HG03571 (cell line): ENCODE results near the gene CPHXL.

Experiments
- ATAC-seq: cut with Tn5 transposase; IDR thresholded peaks from one replicate; pipeline ENCODE4 v1.9.1; 2021; ENCODE audit not compliant: unreplicated experiment

CPHXL gene

DNA sequence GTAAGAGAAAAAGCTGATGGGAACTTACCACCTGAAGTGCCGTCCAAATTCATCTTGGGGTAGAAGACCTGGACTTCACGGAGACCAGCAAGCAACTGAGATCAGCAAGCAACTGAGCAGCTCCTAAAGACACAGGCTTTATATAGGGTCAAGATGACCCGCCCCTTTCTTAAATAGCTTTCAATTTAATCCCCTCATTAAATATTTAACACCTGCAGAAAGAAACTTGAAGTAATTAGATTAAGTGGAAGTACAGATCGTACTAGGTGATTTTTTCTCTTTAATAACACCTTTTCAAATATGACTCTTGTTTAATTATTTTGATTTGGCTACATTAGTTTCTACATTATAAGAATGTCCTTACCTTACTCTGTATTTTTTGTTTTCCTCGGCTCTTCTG is at the start of gene CPHXL:
TSS of gene CPHXL (minus strand) at position 101 of the 400 bp plus-strand sequence. CDS start at position 53, 48 bp downstream.
- no peak for ATAC-seq

DNA sequence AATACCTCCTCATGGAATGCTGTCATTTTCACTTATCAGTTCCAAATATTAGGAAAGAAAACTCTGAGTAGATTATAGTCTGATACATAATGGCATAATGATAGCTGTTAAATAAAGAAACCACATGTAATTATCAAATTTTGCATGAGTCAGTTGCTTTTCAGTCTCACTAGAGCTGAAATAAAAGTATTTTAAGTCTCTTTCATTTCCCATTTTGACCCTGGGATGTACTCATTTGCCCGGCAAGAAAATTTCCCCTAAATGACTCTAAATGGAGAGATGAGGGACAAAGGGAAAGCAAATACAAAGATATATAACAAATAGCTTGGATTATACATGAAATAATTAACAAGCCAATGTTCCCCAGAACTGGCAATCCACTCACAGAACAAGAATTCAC is 47.9 kb upstream of the CPHXL start:
- no peak for ATAC-seq

DNA sequence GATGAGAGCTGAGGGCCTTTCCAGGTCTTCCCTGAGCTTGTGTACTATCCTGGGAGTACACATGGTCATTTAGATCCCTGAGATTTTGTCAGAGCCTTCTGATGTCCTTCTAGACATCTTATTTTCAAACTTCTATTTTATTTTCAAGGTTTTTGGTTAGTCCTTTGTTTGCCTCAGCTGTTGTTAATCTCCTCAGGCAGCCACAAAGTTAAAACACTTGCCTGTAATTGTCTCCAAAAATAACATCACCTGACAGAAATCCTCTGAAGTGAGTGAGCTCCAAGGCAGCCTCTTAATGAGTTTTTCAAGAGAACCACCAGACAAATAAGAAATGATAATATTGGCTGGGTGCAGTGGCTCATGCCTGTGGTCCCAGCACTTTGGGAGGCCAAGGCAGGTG is 43.8 kb upstream of the CPHXL start:
- ATAC-seq = no peak

- peak; percentile 84 for ATAC-seq
Observed at GRCh38 chr16:75764154-75764768, 38.0 kb upstream of the CPHXL start.

DNA sequence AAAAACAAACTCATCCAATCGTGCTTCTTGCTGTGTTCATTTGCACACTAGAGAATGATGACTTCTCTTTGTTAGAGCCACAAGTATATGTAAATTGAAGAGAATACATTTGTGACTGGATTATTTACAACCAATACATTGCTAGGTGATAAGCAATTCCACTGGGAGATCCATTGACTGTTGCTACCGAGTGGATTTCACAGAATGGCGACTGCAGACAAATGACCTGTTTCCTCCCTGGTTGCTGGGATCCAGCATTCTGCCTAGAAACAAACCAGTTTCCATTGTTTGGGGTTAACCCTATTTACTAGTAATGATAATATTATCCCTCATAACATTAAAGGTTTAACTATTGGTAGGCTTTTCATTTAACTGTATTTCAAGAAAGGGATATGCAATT is 36.9 kb upstream of the CPHXL start:
- ATAC-seq = no peak

DNA sequence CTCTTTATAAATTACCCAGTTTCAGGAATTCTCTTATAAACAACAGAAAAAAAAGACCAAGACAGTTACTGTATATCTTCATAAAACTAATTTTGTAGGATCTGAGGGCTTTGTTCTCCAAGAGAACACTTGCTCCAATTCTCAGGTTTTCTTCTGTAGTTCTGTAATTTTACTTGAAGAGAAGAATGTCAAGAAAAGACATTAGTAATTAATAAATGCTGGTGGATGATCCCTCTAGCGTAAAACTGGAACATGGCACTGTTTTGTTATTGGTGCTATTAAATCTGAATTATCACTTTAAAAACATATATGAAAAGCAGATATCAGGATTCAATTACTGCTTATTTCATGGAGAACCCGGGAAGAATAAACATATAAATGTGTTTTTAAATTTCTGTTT is 36.5 kb upstream of the CPHXL start:
- ATAC-seq = no peak

DNA sequence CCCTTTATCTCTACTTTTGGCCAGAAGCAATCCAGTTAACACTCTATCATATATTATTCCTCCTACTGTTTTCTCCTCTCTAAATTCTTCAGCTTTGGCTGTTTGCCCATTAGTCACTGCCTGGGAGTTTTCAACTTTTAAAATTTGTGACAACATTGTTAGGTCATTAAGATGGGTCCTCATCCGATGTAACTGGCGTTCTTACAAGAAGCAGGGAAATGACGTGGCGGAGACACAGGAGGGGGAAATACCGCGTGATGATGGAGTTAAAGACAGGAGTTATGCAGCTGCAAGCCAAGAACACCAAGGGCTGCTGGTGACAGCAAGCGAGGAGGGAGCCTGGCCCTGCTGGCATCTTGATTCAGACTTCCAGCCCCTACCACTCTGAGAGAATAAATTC is 34.8 kb upstream of the CPHXL start:
- peak; percentile 7 for ATAC-seq

GRCh38 chr16:75760018-75760519 is 33.8 kb upstream of the CPHXL start:
- ATAC-seq = no peak

DNA sequence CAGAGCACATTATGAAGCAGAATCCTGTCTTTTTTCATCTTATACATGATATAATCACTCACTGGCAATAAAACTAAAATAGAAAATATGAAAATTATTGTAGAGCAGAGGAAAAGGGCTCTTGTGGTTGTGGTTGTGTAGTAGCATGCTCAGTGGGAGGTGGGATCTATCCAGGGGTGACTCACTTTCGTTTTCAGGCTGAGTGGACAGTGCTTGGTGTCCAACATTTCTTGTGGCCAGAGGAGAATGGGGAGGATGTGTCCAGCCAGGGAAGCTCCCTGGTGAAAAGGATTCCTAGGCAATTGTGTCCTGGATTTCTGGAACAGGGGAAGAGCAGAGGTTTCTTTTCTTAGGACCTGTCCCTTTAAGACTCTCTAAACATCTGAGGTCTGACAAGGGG is 31.9 kb upstream of the CPHXL start:
- no peak for ATAC-seq

DNA sequence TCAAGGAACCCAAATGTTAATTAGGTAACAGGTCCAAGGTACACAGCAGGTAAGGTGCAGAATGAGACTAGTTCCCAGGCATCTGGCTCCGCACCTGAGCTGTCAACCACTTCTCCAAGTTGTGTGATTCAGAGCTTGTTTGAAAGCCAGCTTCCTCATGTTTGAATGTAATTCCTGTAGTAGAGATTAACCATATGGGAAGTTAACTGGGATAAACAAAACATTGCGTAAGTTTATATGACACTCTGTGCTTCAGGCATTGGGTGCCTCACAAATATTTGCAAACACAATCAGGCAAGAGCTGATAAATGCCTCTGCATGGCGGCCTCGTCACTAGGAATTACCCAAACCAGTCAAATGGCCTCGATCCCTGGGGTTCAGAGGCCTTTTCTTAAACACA is 27.9 kb upstream of the CPHXL start:
- no peak for ATAC-seq

DNA sequence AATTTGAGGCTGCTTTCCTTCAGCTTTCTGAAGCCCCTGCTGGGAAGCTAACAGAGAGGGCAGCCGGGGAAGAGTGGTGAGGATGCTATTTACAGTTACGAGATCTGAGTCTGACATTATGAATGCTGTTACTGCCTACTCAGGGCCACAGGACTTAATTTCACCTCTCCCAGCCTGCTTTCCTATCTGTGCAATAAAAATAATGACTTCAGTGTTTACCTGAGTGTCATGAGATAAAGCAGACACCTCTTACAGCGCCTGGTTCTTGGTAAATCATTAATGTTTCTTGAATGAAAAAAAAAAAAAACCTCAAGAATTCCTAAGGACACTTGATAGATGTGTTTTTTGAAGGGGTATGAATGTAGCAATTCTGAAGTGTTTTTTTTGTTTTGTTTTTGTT is 24.2 kb upstream of the CPHXL start:
- ATAC-seq = no peak

DNA sequence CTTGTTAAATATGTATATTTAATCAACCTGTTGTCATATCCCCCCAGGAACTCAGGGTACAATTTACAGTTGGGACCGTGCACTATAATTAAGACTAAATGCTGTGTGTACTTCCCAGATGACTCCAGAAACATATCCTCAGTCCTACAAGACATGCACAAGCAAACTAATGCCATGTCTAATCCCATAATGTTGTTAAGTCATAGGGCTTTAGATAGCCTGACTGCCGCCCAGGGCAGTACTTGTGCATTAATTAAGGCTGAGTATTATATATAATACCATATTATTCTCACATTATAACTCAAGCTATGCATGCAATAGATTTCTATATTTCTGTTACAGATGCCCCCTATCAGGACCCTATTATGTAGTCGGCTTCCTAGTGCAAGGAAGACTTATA is 20.1 kb upstream of the CPHXL start:
- ATAC-seq = no peak

DNA sequence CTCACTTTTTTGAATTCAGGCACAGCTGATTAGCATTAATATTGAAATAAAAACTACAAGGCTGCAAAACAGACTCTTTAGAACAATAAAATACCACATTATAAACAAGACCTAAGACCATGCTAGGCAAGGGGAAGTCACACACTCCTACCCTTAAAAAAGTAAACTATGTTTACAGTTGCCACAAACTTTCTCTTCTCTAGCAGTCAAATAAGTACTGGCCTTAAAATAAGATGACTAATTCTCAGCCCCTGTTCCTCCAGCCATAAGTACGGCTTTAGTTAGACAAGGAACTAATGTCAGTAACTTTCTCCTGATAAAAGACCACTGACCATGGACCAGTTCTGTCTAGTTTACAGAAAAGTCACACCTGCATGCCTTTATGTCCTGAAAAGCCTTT is 19.5 kb upstream of the CPHXL start:
- ATAC-seq = peak; percentile 44

- peak; percentile 62 for ATAC-seq
Observed at GRCh38 chr16:75745242-75745641, 19.0 kb upstream of the CPHXL start.

DNA sequence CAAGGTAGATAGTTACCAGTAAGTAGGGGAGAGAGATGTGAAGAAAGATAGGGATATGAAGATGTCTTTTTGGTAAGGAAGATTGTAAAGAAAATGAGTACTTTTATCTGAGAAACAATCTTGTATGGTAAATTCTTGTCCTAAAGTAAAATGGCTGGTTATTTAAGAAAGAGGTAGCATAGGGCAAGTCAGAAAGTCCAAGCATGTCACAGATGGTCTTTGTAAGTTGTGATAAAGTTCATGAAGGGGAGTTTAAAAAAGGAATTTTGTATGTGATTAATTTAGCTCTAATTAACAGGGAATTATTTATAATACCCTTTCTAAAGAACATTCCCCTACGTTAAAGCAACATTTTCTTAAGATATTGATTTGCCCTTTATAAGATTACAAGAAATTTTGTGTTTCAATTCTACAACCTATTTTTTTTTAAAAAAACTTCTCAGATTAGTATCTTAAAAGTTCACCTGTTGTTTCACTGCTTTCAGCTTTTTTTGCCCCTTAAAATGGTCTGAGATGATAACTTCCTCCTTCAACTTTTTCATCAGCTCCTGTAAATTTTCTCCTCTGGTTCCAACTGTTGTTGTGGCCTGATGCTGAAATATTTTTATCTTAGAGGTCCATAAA is 16.2 kb upstream of the CPHXL start:
- ATAC-seq = no peak

DNA sequence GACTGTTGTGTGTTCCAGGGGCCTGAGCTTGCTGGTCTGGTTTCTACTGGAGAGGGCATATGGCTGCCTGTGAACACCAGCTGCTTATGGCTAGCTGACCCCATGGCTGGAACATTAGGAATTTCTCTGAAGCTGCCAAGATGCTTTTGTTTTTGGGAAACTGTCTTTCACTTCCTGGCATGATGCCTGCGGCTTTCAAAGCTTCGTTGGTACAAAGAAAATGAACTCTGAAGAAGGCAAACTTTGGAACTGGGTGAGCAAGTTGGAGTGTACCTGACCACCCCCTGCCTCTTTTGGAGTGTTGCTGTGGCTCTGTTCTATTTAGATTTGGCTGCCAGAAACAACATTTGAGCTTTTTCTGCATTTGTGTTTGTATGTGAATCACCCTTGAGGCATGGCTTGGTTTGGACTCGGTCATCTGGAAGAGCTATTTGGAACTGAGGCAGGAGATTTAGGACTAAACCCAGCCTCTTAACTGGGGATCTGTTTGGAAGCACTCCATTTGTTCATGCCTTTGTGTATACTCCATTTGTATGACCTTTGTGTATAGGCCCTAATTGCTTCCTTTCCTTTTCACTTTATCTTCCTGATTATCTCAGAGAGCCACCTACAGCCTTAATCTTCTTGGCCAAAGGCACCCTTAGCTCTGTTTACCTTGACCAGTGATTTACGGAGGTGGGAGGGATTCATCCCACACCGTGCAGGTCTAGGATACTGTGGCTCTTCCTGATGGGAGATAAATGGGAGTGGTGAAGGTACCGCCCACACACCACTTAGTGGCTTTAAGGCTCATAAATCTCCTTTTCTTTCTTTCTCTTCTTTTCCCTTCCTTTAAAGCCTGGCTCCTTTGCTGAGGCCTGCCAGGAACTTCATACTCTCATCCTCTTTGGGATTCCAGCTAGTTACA is 7.3 kb upstream of the CPHXL start:
- no peak for ATAC-seq

- no peak for ATAC-seq
Observed at GRCh38 chr16:75732871-75733270, 6.6 kb upstream of the CPHXL start.

GRCh38 chr16:75727221-75727620 is 931 bp upstream of the CPHXL start:
- ATAC-seq = no peak

GRCh38 chr16:75718452-75718851 is 7.8 kb downstream of the CPHXL start:
- no peak for ATAC-seq

DNA sequence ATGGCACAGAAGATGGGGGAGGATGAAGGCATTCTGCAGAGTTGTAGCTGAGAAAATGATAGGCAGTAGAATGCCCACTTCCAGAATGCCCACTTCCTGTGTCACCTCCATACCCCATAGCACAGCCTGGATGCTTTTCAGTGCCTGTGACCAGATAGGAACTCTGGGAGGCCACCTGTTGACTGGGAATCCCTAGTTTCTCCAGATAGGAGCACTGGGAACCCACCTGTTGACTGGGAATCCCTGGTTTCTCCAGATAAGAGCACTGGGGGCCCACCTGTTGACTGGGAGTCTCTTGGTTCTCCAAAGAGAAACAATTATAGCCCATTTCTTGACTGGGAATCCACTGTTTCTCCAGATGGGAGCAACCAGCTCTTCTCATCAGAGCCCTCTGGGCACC is 11.6 kb downstream of the CPHXL start:
- ATAC-seq = no peak

- no peak for ATAC-seq
Observed at GRCh38 chr16:75710344-75710743, 15.9 kb downstream of the CPHXL start.

GRCh38 chr16:75703306-75703705 is 23.0 kb downstream of the CPHXL start:
- ATAC-seq = no peak
